Mesodermal cell (in vitro differentiated cells): ENCODE measurements around the gene MYL5.
"Not testable (repeated sequence)": the region's sequence is repeated elsewhere in the genome, so short reads cannot be mapped to it uniquely, and the experiment has no call there.

Source experiments
- H3K27ac ChIP-seq: 2 replicates; pipeline ENCODE4 v1.7.0; 2013; ENCODE audit warnings: mild to moderate bottlenecking, low read depth, low read length, moderate library complexity; ENCODE audit not compliant: severe bottlenecking
- H3K36me3 ChIP-seq: 2 replicates; pipeline ENCODE4 v1.7.1; 2013; ENCODE audit warnings: mild to moderate bottlenecking, low read length, moderate library complexity; ENCODE audit not compliant: control insufficient read depth, insufficient read depth
- H3K4me1 ChIP-seq: one replicate; pipeline ENCODE4 v1.7.1; 2013; ENCODE audit warnings: mild to moderate bottlenecking, low read length; ENCODE audit not compliant: insufficient read depth, control insufficient read depth, poor library complexity, severe bottlenecking
- H3K4me3 ChIP-seq: 2 replicates; pipeline ENCODE4 v1.7.0; 2013; ENCODE audit warnings: low read length, control low read depth, mild to moderate bottlenecking; ENCODE audit not compliant: insufficient read depth, poor library complexity, severe bottlenecking; ENCODE audit errors: extremely low read depth
- H3K9me3 ChIP-seq: 2 replicates; pipeline ENCODE4 v1.7.1; 2013; ENCODE audit warnings: mild to moderate bottlenecking, low read length, moderate library complexity; ENCODE audit not compliant: control insufficient read depth
- WGBS, 2 experiments: methylation state at CpG; one replicate each; pipeline ENCODE4 v1.1.5; 2013; ENCODE audit warnings: missing lambda C conversion rate in 2 of 2; ENCODE audit not compliant: insufficient coverage in 2 of 2; 5-methylcytosine and 5-hydroxymethylcytosine counted together

The MYL5 gene

DNA sequence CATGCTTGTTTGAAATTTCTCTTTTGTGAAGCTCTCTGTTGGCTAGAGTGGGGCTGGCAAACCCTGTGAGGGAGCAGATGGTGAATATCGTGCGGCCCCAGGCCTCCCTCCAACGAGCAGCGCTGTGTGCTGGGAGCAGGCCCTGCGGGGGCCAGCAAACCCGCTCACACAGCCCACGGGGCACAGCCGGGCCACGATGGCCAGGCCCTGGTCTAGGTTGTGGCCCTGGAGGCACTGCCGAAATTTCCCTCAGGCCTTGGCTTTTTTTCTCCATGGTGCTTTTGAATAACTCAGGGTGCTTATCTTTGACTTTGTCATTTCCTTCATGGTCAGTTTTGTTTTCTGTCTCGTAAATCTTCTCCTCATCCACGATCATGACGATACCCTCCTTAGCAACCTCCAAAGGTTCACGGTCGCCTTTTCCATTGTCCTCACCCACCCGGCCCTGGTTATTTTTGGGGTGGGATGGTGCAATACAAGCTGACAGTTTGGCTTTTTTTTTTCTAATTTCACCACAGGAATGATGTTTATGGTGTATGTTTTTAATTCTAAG, 52.0 kb downstream of the MYL5 start:
- peaks cover 4% of the 10 kb centered on the region for H3K4me1 ChIP-seq
- no peak overlapping the region for H3K27ac ChIP-seq
- no peaks in the 10 kb centered on the region for H3K9me3 ChIP-seq
- whole genome bisulfite sequencing, 2 experiments = 91 to 96% methylated on average over 12 of the region's 16 CpGs
- H3K36me3 ChIP-seq = peaks cover 76% of the 10 kb centered on the region
- H3K4me3 ChIP-seq = no peak overlapping the region

- 91 to 96% methylated on average over 8 to 17 of the region's 17 CpGs for WGBS, 2 experiments
- H3K9me3 ChIP-seq = no peaks in the 10 kb centered on the region
- H3K36me3 ChIP-seq = peaks cover 72% of the 10 kb centered on the region
- H3K4me1 ChIP-seq = peaks cover 4% of the 10 kb centered on the region
- H3K27ac ChIP-seq = no peak overlapping the region
- no peak overlapping the region for H3K4me3 ChIP-seq
Measured at GRCh38 chr4:726838-727237, 52.5 kb downstream of the MYL5 start.

GRCh38 chr4:727576-727975, 53.2 kb downstream of the MYL5 start:
- H3K27ac ChIP-seq = no peak overlapping the region
- peaks cover 68% of the 10 kb centered on the region for H3K36me3 ChIP-seq
- WGBS, 2 experiments = 96 to 100% methylated on average over 5 to 6 of the region's 6 CpGs
- peaks cover 4% of the 10 kb centered on the region for H3K4me1 ChIP-seq
- H3K9me3 ChIP-seq = no peaks in the 10 kb centered on the region
- H3K4me3 ChIP-seq = no peak overlapping the region

GRCh38 chr4:729336-730315, 55.3 kb downstream of the MYL5 start:
- no peak overlapping the region for H3K27ac ChIP-seq
- WGBS, 2 experiments = 96 to 97% methylated on average over 15 to 16 of the region's 20 CpGs
- no peak overlapping the region for H3K4me3 ChIP-seq

DNA sequence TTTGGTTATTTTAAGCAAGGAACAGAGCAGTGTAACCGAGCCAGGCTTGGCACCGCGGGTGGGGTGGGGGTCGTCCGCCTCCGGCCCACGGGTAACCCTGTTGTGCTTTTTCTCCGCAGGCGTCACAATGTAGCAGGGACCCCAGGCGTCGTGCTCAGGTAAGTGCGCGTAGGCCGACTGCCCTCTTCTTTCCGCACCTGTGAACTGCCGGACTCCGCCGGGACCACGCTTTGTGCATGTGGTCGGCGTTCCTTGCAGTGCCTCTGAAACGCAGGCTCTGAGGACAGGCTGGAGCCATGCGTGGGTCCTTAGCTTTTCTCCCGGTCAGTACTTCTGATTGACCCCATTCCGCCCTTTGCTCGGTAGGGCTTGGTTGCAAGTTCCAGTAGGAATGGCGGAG, 56.2 kb downstream of the MYL5 start:
- no peak overlapping the region for H3K4me3 ChIP-seq
- H3K36me3 ChIP-seq = peaks cover 80% of the 10 kb centered on the region
- no peak overlapping the region for H3K27ac ChIP-seq
- peaks cover 4% of the 10 kb centered on the region for H3K4me1 ChIP-seq
- 94 to 97% methylated on average over 26 to 27 of the region's 27 CpGs for WGBS, 2 experiments
- H3K9me3 ChIP-seq = no peaks in the 10 kb centered on the region

More at GRCh38 chr4:729336-730315, 55.3 kb downstream of the MYL5 start:
- Histone ChIP-seq H3K9me3 (no peaks in the 10 kb centered on the region), H3K36me3 (peaks cover 71% of the 10 kb centered on the region), H3K4me1 (peaks cover 4% of the 10 kb centered on the region)

GRCh38 chr4:730946-731904, 56.9 kb downstream of the MYL5 start:
- H3K9me3 ChIP-seq, H3K27ac ChIP-seq, H3K4me3 ChIP-seq, H3K4me1 ChIP-seq: not testable (repeated sequence)
- 93 to 95% methylated on average over 36 to 40 of the region's 68 CpGs for WGBS, 2 experiments
- peaks cover 87% of the 10 kb centered on the region for H3K36me3 ChIP-seq
